Adrenal gland (tissue), 12 donors: Measurements from ENCODE around the gene RBBP5. TPM values are rescaled to one million over a fixed set of nuclear protein-coding genes. Genes with fewer than 3 reads are reported as not detected.
"Not testable (repeated sequence)": the region's sequence is repeated elsewhere in the genome, so short reads cannot be mapped to it uniquely, and the experiment has no call there.

ENCODE experiments used
- DNase-seq, 7 donors: peaks; one replicate each; pipeline ENCODE4 v3.0.0-alpha.2; 2019 to 2020
- H3K27ac ChIP-seq, 5 donors: fragments of 200-600 bp; sonication (generic) in 4 of 5; 1 replicate in 3 of 5; 2 replicates in 2 of 5; pipeline versions ENCODE4 v1.5.1 to v1.8.0; 2016 to 2020; ENCODE audit warnings: mild to moderate bottlenecking in 1 of 5
- H3K27me3 ChIP-seq: fragments of 200-600 bp; 2 replicates; pipeline ENCODE4 v1.8.0; 2021
- H3K36me3 ChIP-seq, 2 donors: fragments of 200-600 bp; replicated peaks in 1 of 2; 1 replicate in 1 of 2; 2 replicates in 1 of 2; pipeline versions ENCODE4 v1.5.1 to v1.8.0; 2018 to 2022
- H3K4me1 ChIP-seq, 2 donors: fragments of 200-600 bp; replicated peaks in 1 of 2; 1 replicate in 1 of 2; 2 replicates in 1 of 2; pipeline versions ENCODE4 v1.5.1 to v1.8.0; 2018 to 2021
- H3K4me3 ChIP-seq, 4 donors: fragments of 200-600 bp; sonication (generic) in 3 of 4; one replicate each; pipeline ENCODE4 v1.5.1; 2016 to 2018
- H3K9me3 ChIP-seq, 3 donors: fragments of 200-600 bp; sonication (generic) in 1 of 3; replicated peaks in 1 of 3; 1 replicate in 2 of 3; 2 replicates in 1 of 3; pipeline versions ENCODE4 v1.5.1 to v1.8.0; 2016 to 2021
- CTCF ChIP-seq, 6 experiments: fragments of 450-650 bp in 4 of 6; fragments of 200-600 bp in 2 of 6; sonication (generic) in 1 of 6; IDR thresholded peaks; 1 replicate in 5 of 6; 2 replicates in 1 of 6; pipeline versions ENCODE4 v1.5.1 to v1.8.0; 2016 to 2021; ENCODE audit warnings: antibody characterized with exemption in 6 of 6, mild to moderate bottlenecking in 2 of 6, moderate library complexity in 1 of 6
- POLR2A ChIP-seq, 2 donors: fragments of 450-650 bp; IDR thresholded peaks; one replicate each; pipeline ENCODE4 v1.6.1; 2017; ENCODE audit warnings: antibody characterized with exemption in 2 of 2, mild to moderate bottlenecking in 2 of 2, moderate library complexity in 1 of 2
- WGBS, 4 donors: extraction: QIAGEN DNeasy Blood & Tissue Kit in 2 of 4; methylation state at CpG; one replicate each; pipeline versions ENCODE4 v1.1.5 to v1.1.7; 2013 to 2017; 5-methylcytosine and 5-hydroxymethylcytosine counted together
- intact Hi-C, 2 donors: fragments of 100-400 bp; cut with DNase I; formaldehyde crosslinking; loops; one replicate each; pipeline versions ENCODE4 v1.14.1 to v1.15.0; 2022 to 2023
- polyA plus RNA-seq, 3 donors: library from polyadenylated mRNA; stranded (reverse); fragments of 200-250 nt in 2 of 3; fragments of 350-450 nt in 1 of 3; fragmentation: Illumina TruSeq in 1 of 3; extraction: RNeasy Lipid Tissue Mini Kit (QIAGEN cat#74804) in 1 of 3; gene quantifications; one replicate each; pipeline ENCODE4 v1.2.3, GENCODE V29; 2013 to 2014
- total RNA-seq, 9 donors: library from RNA; depleted of rRNA in 4 of 9; stranded (reverse); fragments of >200 nt in 4 of 9; fragments of 120-200 nt in 1 of 9; fragmentation: NEBNext Ultra II Directional in 1 of 9; extraction: Animal tissue kit (Norgen Biotek cat#: 25700) in 1 of 9; gene quantifications; one replicate each; pipeline versions ENCODE4 v1.1.0 to v1.2.4, GENCODE V29; 2013 to 2023
- donor health status: healthy with polysubstance abuse.
- donor health status: Bipolar disorder and iron deficiency.
- donor health status: DM: yes; HTN: yes; CAD: no.
- donor health status: DM: no; HTN: no; CAD: no.
- donor health status: DM: no; HTN: no; CAD: no.
- donor health status: DM: yes; HTN: yes; CAD: no.

The RBBP5 gene
- total and polyA plus RNA-seq, 12 donors = 4.7 to 26.0 (median 18.3) TPM

- Histone ChIP-seq H3K9me3 (no peaks in the 10 kb centered on the region), H3K4me3 (no peak overlapping the region)
Observed at GRCh38 chr1:205158048-205158616, 36.4 kb upstream of the RBBP5 start.

GRCh38 chr1:205155665-205156377 lies 34.0 kb upstream of the RBBP5 start:
- H3K4me1 ChIP-seq = peaks cover 17 to 19% of the 10 kb centered on the region in 2 donors
- peaks cover 0 to 57% of the 10 kb centered on the region in 2 donors for H3K36me3 ChIP-seq
- H3K4me3 ChIP-seq, intact Hi-C loops, H3K27me3 ChIP-seq, H3K9me3 ChIP-seq, H3K27ac ChIP-seq: not testable (repeated sequence)
- DNase-seq = peak in 1 of 7 donors; percentile 36
- WGBS, 4 donors = 67 to 97% (median 82%) methylated on average over 3 of the region's 3 CpGs

More at GRCh38 chr1:205158048-205158616, 36.4 kb upstream of the RBBP5 start:
- Histone ChIP-seq H3K36me3 (peaks cover 0 to 78% of the 10 kb centered on the region in 2 donors), H3K27me3 (no peaks in the 10 kb centered on the region), H3K27ac (peak overlapping the region in 4 of 5 donors; percentile 53 to 72 (median 63)), H3K4me1 (peaks cover 13 to 17% of the 10 kb centered on the region in 2 donors)
- no peak for TF ChIP-seq CTCF (IDR thresholded peaks at IDR 0.05)
- TF ChIP-seq POLR2A (IDR thresholded peaks at IDR 0.05) = no peak
- WGBS, 4 donors = 81 to 97% (median 95%) methylated on average over 2 of the region's 2 CpGs
- intact Hi-C loops = no loop called here
- DNase-seq = no peak

GRCh38 chr1:205152505-205152904 lies 30.7 kb upstream of the RBBP5 start:
- no peaks in the 10 kb centered on the region for H3K27me3 ChIP-seq
- TF ChIP-seq CTCF (IDR thresholded peaks at IDR 0.05) = no peak
- no peak for TF ChIP-seq POLR2A (IDR thresholded peaks at IDR 0.05)
- H3K4me1 ChIP-seq = peaks cover 7 to 14% of the 10 kb centered on the region in 2 donors
- H3K27ac ChIP-seq = no peak overlapping the region
- no peak for DNase-seq
- H3K9me3 ChIP-seq = no peaks in the 10 kb centered on the region
- no peak overlapping the region for H3K4me3 ChIP-seq
- WGBS, 4 donors = 94 to 99% (median 97%) methylated on average over 4 of the region's 4 CpGs
- intact Hi-C loops = no loop called here
- peaks cover 0 to 46% of the 10 kb centered on the region in 2 donors for H3K36me3 ChIP-seq

- peak overlapping the region in 1 of 5 donors; percentile 17 for H3K27ac ChIP-seq
- TF ChIP-seq POLR2A (IDR thresholded peaks at IDR 0.05) = no peak
- TF ChIP-seq CTCF (IDR thresholded peaks at IDR 0.05) = no peak
- H3K36me3 ChIP-seq = peaks cover 0 to 37% of the 10 kb centered on the region in 2 donors
- no peaks in the 10 kb centered on the region for H3K27me3 ChIP-seq
- intact Hi-C loops = no loop called here
- 54 to 82% (median 76%) methylated on average over 5 of the region's 5 CpGs for WGBS, 4 donors
- no peak overlapping the region for H3K4me3 ChIP-seq
- H3K9me3 ChIP-seq = no peaks in the 10 kb centered on the region
- DNase-seq = no peak
- peaks cover 5 to 11% of the 10 kb centered on the region in 2 donors for H3K4me1 ChIP-seq
Observed at GRCh38 chr1:205150651-205151428, 29.1 kb upstream of the RBBP5 start.
